Measurements from ENCODE around the gene FEZF1.
A peak's percentile ranks its signal among the peaks of the same experiment; 100 is the strongest.

The FEZF1 gene

DNA sequence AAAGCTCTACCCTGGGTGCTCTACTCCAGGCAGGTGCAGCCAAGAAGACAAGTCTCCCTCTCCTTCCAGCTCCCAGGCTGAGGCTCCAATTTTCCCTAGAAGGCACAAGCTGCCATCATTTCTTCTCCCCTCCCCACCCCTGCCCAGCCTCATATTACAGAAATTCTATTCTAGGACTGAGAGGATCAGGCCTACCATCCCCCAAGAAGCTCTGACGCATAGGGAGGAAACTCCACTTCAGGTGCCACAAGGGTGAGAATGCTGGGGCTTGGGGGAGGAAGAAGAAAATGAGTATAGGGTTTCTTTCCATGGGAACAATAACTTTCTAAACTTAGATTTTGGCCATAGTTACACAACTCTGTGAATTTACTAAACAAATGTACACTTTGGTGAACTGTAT, 35.3 kb downstream of the FEZF1 start:
- Histone ChIP-seq H3K36me3 (replicated peaks) (no peaks in the 10 kb centered on the region), H3K4me3 (no peak overlapping the region), H3K27me3 (ENCODE audit: low read depth) (no peaks in the 10 kb centered on the region), H3K4me1 (no peaks in the 10 kb centered on the region), H3K9me3 (no peaks in the 10 kb centered on the region)
- in situ Hi-C loops (cut with MboI; ENCODE audit: low sequenced_read_pairs) = no loop called here
- DNase-seq (ENCODE audit: low spot score in 2 of 2) = no peak

DNA sequence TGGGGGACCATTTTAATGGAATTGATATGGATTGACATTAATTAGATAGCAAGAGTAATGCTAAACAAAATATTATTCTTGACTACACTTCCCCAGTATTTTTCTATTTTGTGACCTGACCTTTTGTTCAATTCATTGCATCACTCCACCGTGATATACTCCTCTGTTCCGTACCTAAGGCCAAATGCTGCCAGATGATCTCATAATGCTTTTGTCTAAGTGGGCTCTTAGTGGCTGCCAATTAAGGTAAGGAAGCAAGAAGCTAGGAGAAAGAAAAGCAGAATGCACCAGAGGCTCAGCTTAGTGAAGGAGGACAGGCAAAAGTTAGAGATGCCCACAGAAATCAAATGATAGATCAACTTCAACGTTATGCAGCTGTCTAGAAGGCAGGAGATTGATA, 36.4 kb downstream of the FEZF1 start:
- Histone ChIP-seq H3K4me1 (no peaks in the 10 kb centered on the region), H3K27me3 (ENCODE audit: low read depth) (no peaks in the 10 kb centered on the region), H3K4me3 (no peak overlapping the region), H3K9me3 (no peaks in the 10 kb centered on the region), H3K36me3 (replicated peaks) (no peaks in the 10 kb centered on the region)
- in situ Hi-C loops (cut with MboI; ENCODE audit: low sequenced_read_pairs) = no loop called here
- DNase-seq (ENCODE audit: low spot score in 2 of 2) = no peak

DNA sequence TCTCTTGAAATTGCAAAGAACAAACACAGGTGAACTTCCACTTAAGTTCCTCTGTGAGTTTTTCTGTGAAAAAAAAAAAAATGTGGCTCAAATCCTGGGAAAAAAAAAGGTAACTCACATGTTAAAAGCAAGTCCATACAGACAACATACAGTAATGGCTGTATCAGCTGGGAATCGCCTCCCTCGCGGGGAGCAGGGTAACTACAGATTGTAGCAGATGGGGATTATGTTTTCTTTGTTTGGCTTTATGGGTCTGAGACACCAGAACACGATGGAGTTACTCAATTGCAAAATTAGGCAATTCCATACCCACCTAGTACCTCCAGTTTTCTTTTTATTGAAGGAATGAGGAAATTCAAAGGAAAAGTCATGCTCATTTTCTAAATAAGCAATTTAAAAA, 42.3 kb downstream of the FEZF1 start:
- Histone ChIP-seq H3K27me3 (ENCODE audit: low read depth) (no peaks in the 10 kb centered on the region), H3K9me3 (no peaks in the 10 kb centered on the region), H3K4me1 (peaks cover 41% of the 10 kb centered on the region), H3K4me3 (no peak overlapping the region), H3K36me3 (replicated peaks) (no peaks in the 10 kb centered on the region)
- in situ Hi-C loops (cut with MboI; ENCODE audit: low sequenced_read_pairs) = no loop called here
- peak; percentile 76 to 85 for DNase-seq (ENCODE audit: low spot score in 2 of 2)

DNA sequence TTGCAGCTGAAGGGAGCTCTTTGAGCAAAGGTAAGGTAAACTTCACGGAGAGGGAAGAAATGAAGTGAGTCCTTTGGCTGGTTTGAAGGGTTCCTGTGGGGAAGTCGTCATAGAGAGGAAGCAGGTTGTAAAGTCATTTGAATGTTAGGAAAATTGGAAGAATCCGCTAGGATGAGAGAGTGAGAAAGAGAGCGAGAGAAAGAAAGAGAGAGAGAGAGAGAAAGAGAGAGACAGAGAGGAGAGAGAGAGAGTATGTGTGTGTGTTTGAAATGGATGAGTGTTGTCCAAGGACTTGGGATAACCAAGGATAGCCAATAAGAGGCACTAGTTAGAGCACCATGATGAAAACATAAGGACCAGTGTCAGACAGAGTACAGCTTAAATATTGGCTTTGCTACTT, 43.1 kb downstream of the FEZF1 start:
- in situ Hi-C loops (cut with MboI; ENCODE audit: low sequenced_read_pairs) = no loop called here
- peak in 1 of 2 experiments; percentile 46 for DNase-seq (ENCODE audit: low spot score in 2 of 2)
- 0 out of 2 replicates have a peak overlapping the region, but pooled peaks have one; percentile 1 for H3K4me3 ChIP-seq
- H3K36me3 ChIP-seq (replicated peaks) = no peaks in the 10 kb centered on the region
- no peaks in the 10 kb centered on the region for H3K27me3 ChIP-seq (ENCODE audit: low read depth)
- peaks cover 47% of the 10 kb centered on the region for H3K4me1 ChIP-seq
- no peaks in the 10 kb centered on the region for H3K9me3 ChIP-seq

DNA sequence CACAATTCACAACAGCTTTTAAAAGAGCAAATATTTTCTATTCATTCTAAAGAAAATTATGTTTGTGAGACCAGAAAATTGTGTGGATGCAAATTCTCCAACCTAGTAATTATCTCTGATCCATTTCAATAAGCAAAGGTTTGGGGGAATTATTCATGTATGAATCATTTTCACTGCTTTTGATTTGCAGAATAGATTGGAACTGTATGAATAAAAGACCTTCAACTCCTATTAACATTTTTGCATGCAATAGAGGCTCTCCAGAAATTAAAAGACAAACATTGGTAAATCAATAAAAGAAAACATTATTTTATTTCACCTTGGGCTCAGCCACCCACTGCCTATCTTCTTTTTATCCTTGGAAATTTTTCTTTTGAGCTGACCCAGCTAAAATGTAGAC, 43.5 kb downstream of the FEZF1 start:
- no peaks in the 10 kb centered on the region for H3K27me3 ChIP-seq (ENCODE audit: low read depth)
- peak in 1 of 2 experiments; percentile 81 for DNase-seq (ENCODE audit: low spot score in 2 of 2)
- no peak overlapping the region for H3K4me3 ChIP-seq
- no peaks in the 10 kb centered on the region for H3K9me3 ChIP-seq
- H3K36me3 ChIP-seq (replicated peaks) = no peaks in the 10 kb centered on the region
- H3K4me1 ChIP-seq = peaks cover 51% of the 10 kb centered on the region
- in situ Hi-C loops (cut with MboI; ENCODE audit: low sequenced_read_pairs) = no loop called here

GRCh38 chr7:122260336-122260735, 44.2 kb downstream of the FEZF1 start:
- DNase-seq (ENCODE audit: low spot score in 2 of 2) = peak; percentile 67 to 80
- no peak overlapping the region for H3K4me3 ChIP-seq
- in situ Hi-C loops (cut with MboI; ENCODE audit: low sequenced_read_pairs) = no loop called here
- H3K4me1 ChIP-seq = peaks cover 58% of the 10 kb centered on the region
- H3K9me3 ChIP-seq = no peaks in the 10 kb centered on the region
- H3K27me3 ChIP-seq (ENCODE audit: low read depth) = no peaks in the 10 kb centered on the region
- H3K36me3 ChIP-seq (replicated peaks) = no peaks in the 10 kb centered on the region

GRCh38 chr7:122258971-122259370, 45.6 kb downstream of the FEZF1 start:
- H3K36me3 ChIP-seq (replicated peaks) = no peaks in the 10 kb centered on the region
- peaks cover 2% of the 10 kb centered on the region; the same call in 1 of the 2 replicates for H3K27me3 ChIP-seq (ENCODE audit: low read depth)
- no peak overlapping the region for H3K4me3 ChIP-seq
- no peaks in the 10 kb centered on the region for H3K9me3 ChIP-seq
- in situ Hi-C loops (cut with MboI; ENCODE audit: low sequenced_read_pairs) = no loop called here
- peak; percentile 13 to 74 for DNase-seq (ENCODE audit: low spot score in 2 of 2)
- H3K4me1 ChIP-seq = peaks cover 64% of the 10 kb centered on the region

DNA sequence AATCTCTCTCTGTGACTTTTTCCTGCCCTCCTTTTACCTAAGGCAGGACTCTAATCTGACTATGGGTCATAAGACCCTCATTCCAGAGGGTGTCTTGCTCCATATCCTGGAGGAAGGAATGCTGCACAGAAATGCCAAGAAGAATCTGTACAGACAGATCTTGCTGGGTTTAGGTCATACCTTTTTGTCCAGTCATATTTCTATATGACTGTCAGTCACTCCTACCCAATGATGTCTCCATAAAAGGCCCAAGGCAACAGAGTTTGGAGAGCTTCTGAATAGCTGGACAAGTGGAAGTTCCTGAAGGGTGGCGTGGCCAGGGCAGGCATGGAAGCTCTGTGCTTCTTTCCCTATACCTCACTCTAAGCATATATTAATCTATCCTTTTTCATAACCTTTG, 47.5 kb downstream of the FEZF1 start:
- Histone ChIP-seq H3K9me3 (no peaks in the 10 kb centered on the region), H3K4me3 (no peak overlapping the region)
- DNase-seq (ENCODE audit: low spot score in 2 of 2) = no peak

GRCh38 chr7:122256046-122256445, 48.5 kb downstream of the FEZF1 start:
- in situ Hi-C loops (cut with MboI; ENCODE audit: low sequenced_read_pairs) = no loop called here
- no peaks in the 10 kb centered on the region for H3K36me3 ChIP-seq (replicated peaks)
- peak in 1 of 2 experiments; percentile 63 for DNase-seq (ENCODE audit: low spot score in 2 of 2)
- H3K27me3 ChIP-seq (ENCODE audit: low read depth) = peaks cover 2% of the 10 kb centered on the region; the same call in 1 of the 2 replicates
- no peak overlapping the region for H3K4me3 ChIP-seq
- peaks cover 46% of the 10 kb centered on the region for H3K4me1 ChIP-seq
- H3K9me3 ChIP-seq = no peaks in the 10 kb centered on the region

More for the DNA sequence above, 47.5 kb downstream of the FEZF1 start:
- in situ Hi-C loops (cut with MboI; ENCODE audit: low sequenced_read_pairs) = no loop called here
- H3K36me3 ChIP-seq (replicated peaks) = no peaks in the 10 kb centered on the region
- peaks cover 2% of the 10 kb centered on the region; the same call in 1 of the 2 replicates for H3K27me3 ChIP-seq (ENCODE audit: low read depth)
- H3K4me1 ChIP-seq = peaks cover 56% of the 10 kb centered on the region

DNA sequence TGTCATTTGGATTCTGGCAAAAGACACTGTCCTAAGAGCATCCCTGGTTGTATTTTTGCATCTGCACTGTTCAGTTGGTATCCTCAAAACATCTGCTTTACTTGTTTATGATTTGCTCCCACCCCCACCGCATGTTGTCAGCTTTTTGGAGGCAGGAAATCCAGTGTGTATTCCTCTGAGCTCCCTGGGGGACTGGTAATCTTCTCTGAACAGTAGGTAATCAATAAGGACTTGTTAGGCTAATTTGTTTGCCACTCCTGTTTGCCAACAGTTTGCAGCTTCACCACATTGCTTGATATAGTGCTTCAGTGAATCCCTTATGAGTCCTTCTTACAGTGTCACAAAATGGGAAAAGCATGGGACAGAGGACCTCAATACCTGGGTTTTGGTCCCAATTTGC, 49.1 kb downstream of the FEZF1 start:
- Histone ChIP-seq H3K4me3 (no peak overlapping the region), H3K36me3 (replicated peaks) (no peaks in the 10 kb centered on the region), H3K9me3 (no peaks in the 10 kb centered on the region), H3K27me3 (ENCODE audit: low read depth) (peaks cover 2% of the 10 kb centered on the region; the same call in 1 of the 2 replicates), H3K4me1 (peaks cover 40% of the 10 kb centered on the region)
- in situ Hi-C loops (cut with MboI; ENCODE audit: low sequenced_read_pairs) = no loop called here
- DNase-seq (ENCODE audit: low spot score in 2 of 2) = no peak

All from HAP-1 (cell line).